SKM-1 (cell line): Measurements from ENCODE around the gene GLRA2.

Experiments used
- DNase-seq: peaks from one replicate; lab custom pipeline; 2025; ENCODE audit not compliant: unreplicated experiment; lab: John Stamatoyannopoulos, UW

Gene GLRA2

DNA sequence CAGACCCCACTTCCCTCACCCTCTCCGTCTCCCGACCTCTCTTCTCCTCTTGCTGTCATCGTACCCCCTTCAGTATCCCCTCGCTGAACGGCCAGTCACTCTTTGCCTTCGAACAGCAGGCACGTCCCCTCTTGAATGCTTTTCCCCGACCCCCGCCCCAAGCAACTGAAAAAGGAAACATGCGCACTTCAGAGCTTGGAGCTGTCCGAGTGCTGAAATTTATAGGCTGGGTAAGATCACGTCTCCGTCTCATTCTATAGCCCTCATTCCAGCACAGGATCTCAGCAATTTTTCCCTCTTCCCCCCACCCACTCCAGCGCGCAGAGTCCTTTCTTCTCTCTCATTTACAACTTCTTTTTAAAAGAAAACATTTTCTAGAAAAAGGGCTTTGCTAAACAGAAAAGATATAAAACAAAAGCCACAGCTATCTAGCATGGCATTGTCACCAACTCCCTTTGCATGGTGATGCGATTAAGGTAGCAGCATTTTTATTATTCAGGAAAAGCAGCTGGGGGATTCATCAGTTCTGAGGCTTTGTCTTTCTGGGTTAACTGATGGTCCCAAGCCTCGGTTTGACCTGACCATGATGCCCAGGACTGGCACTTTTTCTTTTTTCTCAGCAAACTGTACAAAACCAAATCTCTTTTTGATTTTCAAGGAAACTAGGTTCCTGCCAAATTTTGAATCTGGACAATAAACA lies at the start of gene GLRA2:
GLRA2 (plus strand) TSS at position 247 of the 700 bp plus-strand sequence. CDS start 522 bp downstream, outside the sequence.
- no peak for DNase-seq

DNA sequence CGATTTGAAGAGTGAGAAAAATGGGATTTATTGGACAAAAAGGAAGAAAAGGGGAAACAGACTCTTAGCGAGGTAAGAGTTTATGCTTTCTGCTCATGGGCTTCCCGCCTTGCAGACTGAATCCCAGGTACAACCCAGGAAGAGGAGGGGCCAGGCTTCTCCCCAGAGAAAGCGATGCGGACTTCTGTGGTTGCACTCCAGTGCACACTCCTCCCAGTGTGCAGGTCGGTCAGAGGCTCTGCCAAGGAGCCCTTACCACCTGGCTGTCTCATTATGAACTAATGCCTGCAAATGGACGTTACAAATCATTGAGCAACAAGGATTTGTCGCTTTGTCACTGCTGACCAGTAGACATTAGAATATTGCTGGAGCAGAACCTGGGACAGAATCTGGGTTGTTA lies 39.9 kb upstream of the GLRA2 start:
- no peak for DNase-seq

DNA sequence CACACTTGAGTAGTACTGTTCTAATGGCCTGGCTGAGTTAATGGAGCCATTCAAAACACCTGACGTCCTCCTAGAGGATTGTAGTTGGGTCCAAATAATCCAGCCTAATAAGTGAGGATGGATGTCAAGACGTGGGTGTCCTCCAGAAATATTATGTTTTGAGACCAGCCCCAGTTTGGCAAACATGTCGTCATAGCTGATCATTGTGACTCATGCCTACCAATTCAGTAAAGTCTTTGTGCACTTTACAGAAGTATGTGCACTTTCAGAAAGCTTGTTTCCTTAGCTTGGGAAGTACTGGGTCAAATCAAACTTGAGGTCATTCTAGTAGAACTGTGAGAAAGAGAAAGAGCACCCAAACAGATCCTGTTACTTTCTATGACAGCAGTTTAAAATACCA lies 37.6 kb upstream of the GLRA2 start:
- no peak for DNase-seq

DNA sequence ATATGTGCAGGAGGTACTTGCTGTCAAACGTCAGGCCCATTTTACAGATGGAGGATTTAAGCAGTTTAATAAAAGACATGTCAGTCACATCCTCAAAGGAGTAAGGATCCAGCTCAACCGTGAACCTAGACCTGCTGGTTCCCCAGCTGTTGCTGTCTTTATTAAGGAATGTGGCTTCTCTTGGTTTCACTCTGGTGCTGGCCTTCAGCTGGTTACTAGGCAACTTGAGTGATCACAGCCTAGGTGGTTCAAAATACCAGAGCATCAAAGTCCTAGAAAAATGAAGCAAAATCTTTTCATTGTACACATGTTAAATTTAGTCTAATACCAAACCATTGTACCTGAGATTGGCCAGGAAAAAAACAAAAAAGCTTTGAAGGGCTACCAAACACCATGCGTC lies 32.7 kb upstream of the GLRA2 start:
- no peak for DNase-seq

DNA sequence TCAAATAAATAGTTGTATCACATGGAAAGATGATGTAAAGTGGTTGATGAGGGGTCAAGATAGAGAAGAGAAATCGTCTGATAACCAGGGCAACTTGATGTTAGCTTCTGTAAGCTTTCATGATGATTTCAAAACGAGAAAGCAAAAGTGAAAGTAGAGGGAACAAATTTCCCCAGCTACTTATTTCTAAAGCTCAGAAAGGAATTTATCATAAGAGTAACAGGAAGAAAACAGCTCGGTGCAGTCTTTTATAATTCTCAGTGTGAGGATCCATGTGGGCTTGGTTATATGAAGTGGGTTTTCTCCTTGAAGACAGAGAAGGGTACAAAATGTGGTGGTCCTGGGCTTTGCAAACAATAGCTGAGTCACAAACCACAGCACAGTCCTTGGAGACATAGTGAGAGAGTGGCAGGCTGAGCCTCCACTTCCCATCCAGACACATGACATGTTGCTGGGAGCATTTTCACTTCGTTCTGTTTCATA lies 32.1 kb upstream of the GLRA2 start:
- no peak for DNase-seq

DNA sequence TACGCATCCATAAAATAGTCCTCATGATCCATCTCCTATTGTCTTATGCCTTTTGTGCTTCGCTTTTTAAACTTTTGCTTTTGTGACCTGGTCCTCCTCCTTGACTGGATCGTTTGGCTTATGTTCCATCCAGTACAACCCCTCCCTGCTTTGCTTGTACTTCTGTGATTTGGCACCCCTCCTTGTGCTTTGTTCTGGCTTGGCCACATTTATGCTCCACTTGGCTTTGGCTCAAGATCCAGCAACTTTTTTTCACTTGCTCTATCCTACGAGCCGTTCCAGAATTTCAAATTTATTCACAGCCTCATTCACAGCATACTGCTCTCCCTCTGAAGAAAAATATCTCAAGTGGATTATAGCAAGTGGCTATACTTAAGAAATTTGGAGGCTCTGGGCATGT lies 28.0 kb upstream of the GLRA2 start:
- DNase-seq, result no peak

DNA sequence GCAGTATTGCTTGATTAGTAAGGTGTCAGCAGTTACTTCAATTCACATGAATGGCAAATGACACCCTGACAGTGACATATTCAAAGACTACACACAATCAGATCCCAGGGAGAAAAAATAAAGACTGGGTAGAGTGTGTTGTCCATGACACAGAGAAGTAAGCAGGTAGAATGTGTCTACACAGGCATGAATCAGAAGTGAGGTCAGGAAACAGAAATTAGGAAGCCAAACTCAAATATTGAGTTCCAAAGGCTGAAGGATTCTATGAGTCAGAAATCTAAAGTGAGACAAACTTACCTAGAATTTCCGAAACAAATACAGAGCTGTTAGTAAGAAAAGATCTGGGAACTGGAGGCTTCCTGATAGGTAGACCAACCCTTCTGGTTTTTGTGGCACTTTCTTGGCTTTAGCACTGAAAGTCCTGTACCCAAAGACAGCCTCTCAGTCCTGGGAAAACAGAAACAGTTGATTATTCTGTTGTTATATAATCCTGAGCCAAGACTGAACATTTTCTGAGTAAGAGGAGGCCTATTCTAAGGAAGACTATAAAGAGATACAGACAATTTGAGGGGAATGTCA lies 24.3 kb upstream of the GLRA2 start:
- DNase-seq, result no peak

DNA sequence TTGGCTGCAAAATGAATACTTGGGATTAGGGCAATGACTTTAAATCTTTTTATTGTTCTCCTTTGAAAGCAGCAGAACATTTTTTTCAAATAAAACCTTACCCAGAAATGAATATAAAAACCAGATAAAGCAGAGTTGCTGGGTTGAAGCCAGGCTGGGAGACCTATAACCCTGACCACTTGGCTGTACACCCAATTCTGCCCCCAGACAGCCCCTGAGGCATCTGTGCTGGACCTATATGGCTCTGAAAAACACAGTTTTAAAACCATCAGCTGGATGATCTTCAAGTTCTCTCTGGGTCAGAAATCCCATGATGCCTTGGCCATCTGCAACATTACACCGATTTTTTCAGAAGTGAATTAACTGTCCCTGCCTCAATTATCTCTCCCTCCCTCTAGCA lies 23.7 kb upstream of the GLRA2 start:
- no peak for DNase-seq

DNA sequence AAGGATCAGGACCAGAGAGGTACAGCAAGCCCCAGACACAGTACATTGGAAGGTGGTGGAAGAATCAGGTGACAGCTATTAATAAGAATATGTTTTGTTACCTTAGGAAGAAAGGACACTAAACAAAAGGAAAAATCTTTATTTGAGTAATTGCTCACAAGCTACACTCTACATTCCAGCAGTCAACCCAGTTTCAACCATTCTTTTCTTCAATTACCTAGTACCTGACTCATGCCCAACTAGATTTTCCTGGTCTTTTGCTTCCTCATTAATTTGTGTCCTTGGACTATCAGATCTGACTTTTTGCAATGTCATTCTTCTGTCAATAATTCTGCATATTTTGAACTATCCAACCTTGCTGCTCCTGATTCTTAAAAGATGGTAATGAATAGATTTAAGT lies 22.5 kb upstream of the GLRA2 start:
- no peak for DNase-seq

DNA sequence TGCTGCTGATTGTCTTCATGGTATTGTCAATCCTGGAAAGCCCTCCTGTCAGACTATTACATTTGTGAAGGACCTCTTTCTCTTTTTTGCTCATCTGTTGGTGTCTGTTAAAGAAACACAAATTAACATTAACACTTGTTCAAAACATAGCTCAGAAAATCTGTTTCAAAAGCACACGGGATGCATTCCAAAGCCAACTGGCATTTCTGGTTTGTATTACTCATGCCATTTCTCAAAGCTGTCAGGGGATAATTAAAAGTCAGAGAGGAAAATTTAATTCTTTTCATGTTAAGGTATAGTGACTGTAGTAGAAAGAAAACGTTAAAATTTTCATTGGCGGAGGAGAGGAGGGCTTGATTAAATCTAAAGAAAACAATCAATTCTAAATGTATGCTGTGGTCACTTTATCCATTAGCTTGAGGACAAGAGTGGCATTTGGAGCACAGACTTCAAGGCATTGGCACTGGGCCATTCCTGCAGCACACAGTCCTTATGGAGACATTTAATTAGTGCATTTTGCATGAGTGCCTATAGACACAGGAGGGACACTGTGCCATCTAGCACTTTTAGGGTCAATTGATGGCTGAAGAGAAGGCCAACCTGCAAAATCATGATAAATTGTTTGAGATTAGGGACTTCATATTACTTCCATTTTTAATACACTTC lies 21.2 kb upstream of the GLRA2 start:
- no peak for DNase-seq

DNA sequence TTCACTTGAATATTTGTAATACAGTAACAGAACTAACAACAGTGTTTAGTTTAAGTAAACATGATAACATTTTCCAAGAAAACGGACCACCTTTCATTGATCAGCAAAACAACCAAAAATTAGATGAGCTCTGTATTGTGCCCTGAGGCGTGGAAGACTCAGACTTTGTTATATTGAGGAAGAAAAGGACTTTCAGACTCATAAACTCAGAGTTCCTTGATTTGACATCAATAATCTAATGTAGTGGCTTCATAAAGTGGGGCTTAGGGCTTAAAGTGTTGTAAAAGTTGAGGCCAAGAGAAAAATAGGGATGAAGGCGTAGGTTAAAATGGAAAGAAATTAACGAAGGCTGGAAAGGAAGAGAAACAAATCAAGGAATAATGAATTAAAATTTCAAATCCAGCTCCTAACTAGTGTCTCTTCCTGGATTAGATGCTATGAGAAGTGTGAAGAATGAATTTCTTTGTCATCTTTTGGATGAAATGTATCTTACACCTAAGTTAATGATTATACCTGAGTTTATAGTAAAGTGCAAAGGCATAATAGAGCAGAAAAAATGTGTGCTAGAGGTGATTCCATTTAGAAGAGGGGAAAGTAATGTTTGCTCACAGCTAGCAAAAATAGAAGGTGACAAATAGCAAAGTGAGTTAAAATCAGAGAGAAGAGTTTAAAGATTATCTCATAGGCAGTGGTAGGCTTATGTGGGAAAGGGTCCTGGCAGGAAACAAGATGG lies 19.8 kb upstream of the GLRA2 start:
- no peak for DNase-seq

DNA sequence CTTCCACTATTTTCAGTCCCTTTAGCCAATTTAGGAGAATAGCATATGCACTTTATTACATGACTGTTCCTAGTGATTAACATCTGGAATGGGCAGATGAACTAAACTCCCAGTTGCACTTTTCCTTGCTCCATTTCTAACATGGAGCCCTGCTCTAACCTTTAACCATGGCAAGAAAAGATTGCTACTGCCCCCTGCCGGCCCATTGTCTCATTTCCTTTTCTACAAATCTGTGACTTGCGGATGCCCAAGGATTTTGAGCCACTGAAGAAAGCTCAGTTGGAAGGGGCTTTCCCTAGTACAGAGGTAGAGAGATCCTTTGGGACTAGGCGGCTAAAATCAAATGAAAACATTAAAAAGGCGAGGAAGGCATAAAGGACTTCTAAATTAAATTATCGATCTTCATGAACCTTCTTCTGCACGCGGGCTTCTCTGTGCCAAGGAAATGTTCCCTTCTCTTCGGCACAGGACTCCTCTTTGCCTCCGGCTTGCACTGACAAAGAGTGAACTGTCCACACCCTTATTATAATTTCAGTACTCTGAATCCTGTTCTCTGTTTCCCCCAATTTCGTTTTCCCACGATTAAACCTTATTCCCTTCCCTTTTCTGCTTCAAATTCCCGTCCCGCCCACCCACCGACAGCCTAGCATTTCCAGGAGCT lies 577 bp upstream of the GLRA2 start:
- no peak for DNase-seq

DNA sequence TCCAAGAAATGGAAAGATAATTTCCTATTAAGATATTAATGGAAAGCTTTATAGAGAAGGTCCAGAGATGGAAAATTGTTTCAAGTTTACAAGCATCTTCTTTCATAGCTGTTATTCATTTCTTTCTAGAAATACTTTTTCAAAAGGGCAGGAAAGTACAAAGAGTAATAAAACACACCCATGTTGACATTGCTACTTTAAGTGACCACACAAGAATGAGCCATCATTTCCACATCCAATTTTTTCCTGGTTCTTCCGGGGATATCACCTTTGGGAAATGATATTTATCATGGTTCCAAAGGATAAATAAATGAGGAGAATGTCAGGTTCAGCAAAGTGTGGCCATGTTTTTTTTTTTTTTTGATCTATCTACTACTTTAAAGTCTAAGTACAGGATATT lies 4.5 kb downstream of the GLRA2 start:
- DNase-seq, result no peak

DNA sequence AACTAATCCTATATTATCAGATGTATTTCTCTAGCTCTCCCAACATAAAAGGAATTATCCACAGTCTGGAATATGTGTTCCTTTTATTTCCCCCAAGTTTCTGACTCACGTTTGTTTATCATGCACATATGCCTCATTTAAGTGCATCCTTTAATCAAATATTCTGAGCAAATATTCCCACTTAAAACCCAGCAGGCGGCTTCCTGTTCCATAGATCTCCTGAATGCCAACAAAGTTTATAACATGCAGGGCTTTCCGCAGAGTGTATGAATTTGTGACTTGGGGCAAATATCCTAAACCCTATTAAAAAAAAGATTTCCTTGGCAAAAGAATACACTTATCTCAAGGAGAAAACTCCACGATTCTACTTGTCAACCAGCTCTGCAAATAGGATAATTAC lies 16.9 kb downstream of the GLRA2 start:
- no peak for DNase-seq

DNA sequence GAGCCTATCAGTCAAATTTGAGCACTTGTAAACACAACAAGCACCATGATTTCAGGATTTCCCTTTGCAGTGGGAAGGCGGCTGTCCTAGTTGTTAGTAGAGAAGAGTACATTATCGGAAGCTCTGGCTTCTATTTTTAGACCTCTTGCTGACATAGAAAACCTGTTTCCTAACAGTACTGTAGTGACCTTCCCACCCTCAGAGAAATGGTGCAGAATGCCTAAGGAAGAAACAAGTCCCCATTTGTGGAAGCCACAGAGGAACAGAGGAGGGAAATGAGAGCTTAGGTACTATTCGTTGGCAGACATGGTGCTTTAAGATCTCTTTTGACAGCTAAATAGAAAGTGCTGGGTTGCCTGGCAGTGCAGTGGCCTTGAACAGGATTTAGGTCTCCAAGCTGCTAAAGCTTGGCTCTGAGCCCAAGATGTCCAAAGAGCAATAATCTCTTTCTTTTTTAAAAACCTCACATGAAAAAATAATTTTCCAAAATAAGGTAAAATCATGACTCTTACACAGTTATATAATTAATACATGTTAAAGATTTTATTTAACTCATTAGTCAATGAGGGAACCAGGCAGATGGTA lies 24.9 kb downstream of the GLRA2 start:
- DNase-seq, result no peak

DNA sequence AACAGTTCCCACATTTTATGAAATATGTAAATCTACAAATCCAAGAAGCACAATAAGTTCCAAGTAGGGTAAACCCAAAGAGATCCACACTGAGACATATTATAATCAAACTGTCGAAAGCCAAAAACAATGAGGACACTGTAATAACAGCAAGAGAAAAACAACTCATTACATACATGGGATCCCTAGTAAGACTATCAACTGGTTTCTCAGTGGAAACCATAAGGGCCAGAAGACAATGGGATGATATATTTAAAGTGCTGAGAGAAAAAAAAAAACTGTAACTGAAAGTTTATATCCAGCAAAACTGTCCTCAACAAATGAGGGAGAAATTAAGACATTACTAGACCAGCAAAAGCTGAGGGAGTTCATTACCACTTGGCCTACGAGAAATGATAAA lies 34.7 kb downstream of the GLRA2 start:
- no peak for DNase-seq

DNA sequence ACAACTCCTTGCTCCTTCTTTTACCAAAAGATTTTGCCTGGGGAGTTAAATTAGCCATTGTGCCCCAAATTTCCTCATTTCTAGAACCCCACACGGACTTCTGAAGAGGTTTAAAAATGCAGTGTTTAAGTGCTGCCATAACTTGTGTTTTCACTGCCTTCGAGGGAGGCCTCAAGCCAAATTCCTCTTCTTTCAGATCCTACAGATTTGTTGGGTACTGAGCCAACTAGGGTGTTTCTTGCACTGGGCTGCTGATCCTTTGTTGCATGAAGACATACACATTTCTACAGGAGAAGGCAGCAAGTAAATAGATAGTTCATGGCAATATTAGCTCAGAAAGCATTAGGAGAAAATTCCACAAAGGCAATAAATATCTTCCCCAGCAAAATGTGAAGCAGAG lies 43.8 kb downstream of the GLRA2 start:
- no peak for DNase-seq

DNA sequence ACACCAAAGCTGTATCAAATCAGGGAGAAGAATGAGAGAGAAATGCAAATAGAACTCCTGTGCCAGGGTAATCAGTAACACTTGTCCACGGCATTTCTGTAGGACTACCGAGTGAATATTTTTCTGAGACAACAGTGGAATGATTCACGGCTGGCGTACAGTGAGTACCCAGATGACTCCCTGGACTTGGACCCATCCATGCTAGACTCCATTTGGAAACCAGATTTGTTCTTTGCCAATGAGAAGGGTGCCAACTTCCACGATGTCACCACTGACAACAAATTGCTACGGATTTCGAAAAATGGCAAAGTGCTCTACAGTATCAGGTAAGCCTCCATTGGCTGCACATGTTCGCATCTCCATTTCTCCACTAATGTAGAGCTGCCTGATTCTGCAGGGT lies 51.7 kb downstream of the GLRA2 start:
- no peak for DNase-seq

DNA sequence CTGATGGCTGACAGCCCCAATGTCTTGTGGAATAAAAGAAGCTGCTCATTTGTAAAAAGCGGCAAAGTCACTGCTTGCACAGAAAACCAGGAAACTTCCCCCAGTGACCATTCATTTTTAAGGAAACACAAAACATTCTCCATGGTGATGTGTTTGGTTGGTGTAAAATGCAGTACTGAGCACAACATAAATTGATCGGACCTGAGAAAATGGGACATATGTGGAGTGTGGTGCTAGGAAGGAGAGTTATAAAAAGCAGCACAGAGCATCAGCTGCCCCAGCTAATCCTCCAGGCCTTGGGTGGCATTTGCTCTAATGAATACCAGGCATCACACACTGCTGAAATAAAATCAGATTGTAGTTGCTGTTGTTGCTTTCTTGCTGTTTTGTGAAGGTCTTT lies 55.2 kb downstream of the GLRA2 start:
- DNase-seq, result no peak

DNA sequence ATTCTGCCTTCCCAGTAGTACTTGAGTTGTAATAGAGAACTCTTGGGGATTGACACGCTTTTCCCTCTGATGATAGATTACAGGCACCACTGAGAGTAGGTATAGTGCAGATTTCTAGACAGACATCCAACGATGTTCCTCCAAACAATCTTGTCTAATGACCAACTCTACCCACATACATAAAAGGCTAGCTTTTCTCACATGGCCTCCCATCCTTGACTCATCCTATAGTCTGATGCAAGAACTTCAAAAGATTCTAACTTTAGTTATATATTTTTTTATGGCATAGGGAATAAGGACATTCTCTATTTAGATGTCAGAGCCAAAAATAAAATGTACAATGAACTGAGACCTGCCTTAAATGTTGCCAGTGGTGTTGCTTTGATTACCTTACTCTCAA lies 60.9 kb downstream of the GLRA2 start:
- DNase-seq, result no peak
